ENCODE results near the gene TMEM62.
"Not testable (repeated sequence)": the region's sequence is repeated elsewhere in the genome, so short reads cannot be mapped to it uniquely, and the experiment has no call there.

The TMEM62 gene

GRCh38 chr15:43196760-43197548 is 63.6 kb downstream of the TMEM62 start:
- H3K27ac ChIP-seq, result no peak overlapping the region
- TF ChIP-seq ZFX (IDR thresholded peaks at IDR 0.05) (no peak), CTCF (conservative IDR thresholded peaks at IDR 0.05) (no peak)

GRCh38 chr15:43197773-43198172 is 64.4 kb downstream of the TMEM62 start:
- H3K27ac ChIP-seq, result not testable (repeated sequence)

GRCh38 chr15:43198556-43198955 is 65.2 kb downstream of the TMEM62 start:
- H3K27ac ChIP-seq, result not testable (repeated sequence)

- no peak for TF ChIP-seq CTCF (conservative IDR thresholded peaks at IDR 0.05)
- no peak for TF ChIP-seq ZFX (IDR thresholded peaks at IDR 0.05)
- no peak overlapping the region for H3K27ac ChIP-seq
Observed at GRCh38 chr15:43198992-43199391, 65.6 kb downstream of the TMEM62 start.

- TF ChIP-seq ZFX (IDR thresholded peaks at IDR 0.05) (no peak), CTCF (conservative IDR thresholded peaks at IDR 0.05) (no peak)
- no peak overlapping the region for H3K27ac ChIP-seq
Observed at GRCh38 chr15:43199945-43200488, 66.6 kb downstream of the TMEM62 start.

- TF ChIP-seq ZFX (IDR thresholded peaks at IDR 0.05), result no peak
- TF ChIP-seq CTCF (conservative IDR thresholded peaks at IDR 0.05), result peak; percentile 81
- H3K27ac ChIP-seq, result no peak overlapping the region
Observed at GRCh38 chr15:43204016-43204901, 70.9 kb downstream of the TMEM62 start.

- H3K27ac ChIP-seq, result no peak overlapping the region
- TF ChIP-seq CTCF (conservative IDR thresholded peaks at IDR 0.05) (no peak), ZFX (IDR thresholded peaks at IDR 0.05) (no peak)
Observed at GRCh38 chr15:43206054-43206453, 72.7 kb downstream of the TMEM62 start.

- TF ChIP-seq ZFX (IDR thresholded peaks at IDR 0.05) (no peak), CTCF (conservative IDR thresholded peaks at IDR 0.05) (no peak)
- H3K27ac ChIP-seq, result no peak overlapping the region
Observed at GRCh38 chr15:43207024-43207423, 73.6 kb downstream of the TMEM62 start.
